K562 (cell line): ENCODE results near the gene LY6G6C. TPM values are rescaled to one million over a fixed set of nuclear protein-coding genes. Genes with fewer than 3 reads are reported as not detected.

Source experiments
- CHD4 ChIP-seq: fragments of 200-600 bp; sonication (generic); IDR thresholded peaks from 3 replicates; pipeline ENCODE4 v1.6.1; 2012; ENCODE audit warnings: low read depth, mild to moderate bottlenecking, mixed read lengths, low read length, inconsistent platforms; ENCODE audit not compliant: insufficient read depth, insufficient replicate concordance, poor library complexity, severe bottlenecking
- MGA ChIP-seq: fragments of 450-650 bp; IDR thresholded peaks from 2 replicates; pipeline ENCODE4 v1.6.1; 2016; ENCODE audit warnings: mild to moderate bottlenecking, moderate library complexity
- MLLT1 ChIP-seq, 2 experiments: fragments of 450-650 bp; IDR thresholded peaks; 2 replicates each; pipeline ENCODE4 v1.6.1; 2016
- SP2 ChIP-seq: IDR thresholded peaks from 2 replicates; pipeline ENCODE4 v1.6.1; 2011; ENCODE audit warnings: mild to moderate bottlenecking, low read depth, low read length, moderate library complexity; ENCODE audit not compliant: poor library complexity, severe bottlenecking; ENCODE audit errors: extremely low read depth
- XRCC3 ChIP-seq: fragments of 450-650 bp; IDR thresholded peaks from 2 replicates; pipeline ENCODE4 v1.6.1; 2017; ENCODE audit warnings: mild to moderate bottlenecking, moderate library complexity
- ZC3H11A ChIP-seq: IDR thresholded peaks from 2 replicates; pipeline ENCODE4 v1.6.1; 2012; ENCODE audit warnings: low read depth, low read length, improper control_type of control experiment
- ZNF274 ChIP-seq: IDR thresholded peaks from 2 replicates; pipeline ENCODE4 v1.6.1; 2011; ENCODE audit warnings: low read depth, mild to moderate bottlenecking, low read length, moderate library complexity, borderline replicate concordance
- ZNF79 ChIP-seq: fragments of 250-450 bp; sonication (Bioruptor Pico); IDR thresholded peaks from 2 replicates; pipeline ENCODE4 v1.4.0; 2020; ENCODE audit warnings: low read depth, mild to moderate bottlenecking, moderate library complexity
- ZSCAN29 ChIP-seq: fragments of 450-650 bp; IDR thresholded peaks from 2 replicates; pipeline ENCODE4 v1.6.1; 2017
- polyA plus RNA-seq, 8 experiments: library from polyadenylated mRNA; depleted of rRNA in 4 of 8; stranded (reverse) in 5 of 8; unstranded in 3 of 8; fragments of >200 nt; fragmentation: Nextera tagmentation in 2 of 8; fragmentation: Illumina TruSeq in 1 of 8; extraction: Ambion mirVana in 2 of 8; extraction: Trizol in 1 of 8; gene quantifications; 2 replicates each; pipeline versions ENCODE4 v1.2.1 to v1.2.3, GENCODE V29; 2011 to 2014; ENCODE audit warnings: inconsistent platforms in 1 of 8, missing spikeins in 1 of 8
- total RNA-seq, 7 experiments: library from RNA; depleted of rRNA in 6 of 7; stranded (reverse); fragments of >200 nt in 6 of 7; fragmentation: Illumina TruSeq in 2 of 7; extraction: Trizol in 2 of 7; gene quantifications; 2 replicates each; pipeline versions ENCODE4 v1.2.1 to v1.2.3, GENCODE V29; 2011 to 2021; ENCODE audit warnings: low replicate concordance in 1 of 7
- TF ChIP-seq, protein P1 (sequence below): fragments of 450-650 bp; formaldehyde crosslinking; conservative IDR thresholded peaks from 2 replicates; pipeline ENCODE4 v1.4.0; 2022; ENCODE audit warnings: mild to moderate bottlenecking, missing genetic modification characterization

Gene LY6G6C
- total and polyA plus RNA-seq, 9 of the 15 experiments (the other 6 are each of a cell fraction or from before 2014, with no cell fraction given) = 0.06 to 0.20 TPM; not detected in 7

DNA sequence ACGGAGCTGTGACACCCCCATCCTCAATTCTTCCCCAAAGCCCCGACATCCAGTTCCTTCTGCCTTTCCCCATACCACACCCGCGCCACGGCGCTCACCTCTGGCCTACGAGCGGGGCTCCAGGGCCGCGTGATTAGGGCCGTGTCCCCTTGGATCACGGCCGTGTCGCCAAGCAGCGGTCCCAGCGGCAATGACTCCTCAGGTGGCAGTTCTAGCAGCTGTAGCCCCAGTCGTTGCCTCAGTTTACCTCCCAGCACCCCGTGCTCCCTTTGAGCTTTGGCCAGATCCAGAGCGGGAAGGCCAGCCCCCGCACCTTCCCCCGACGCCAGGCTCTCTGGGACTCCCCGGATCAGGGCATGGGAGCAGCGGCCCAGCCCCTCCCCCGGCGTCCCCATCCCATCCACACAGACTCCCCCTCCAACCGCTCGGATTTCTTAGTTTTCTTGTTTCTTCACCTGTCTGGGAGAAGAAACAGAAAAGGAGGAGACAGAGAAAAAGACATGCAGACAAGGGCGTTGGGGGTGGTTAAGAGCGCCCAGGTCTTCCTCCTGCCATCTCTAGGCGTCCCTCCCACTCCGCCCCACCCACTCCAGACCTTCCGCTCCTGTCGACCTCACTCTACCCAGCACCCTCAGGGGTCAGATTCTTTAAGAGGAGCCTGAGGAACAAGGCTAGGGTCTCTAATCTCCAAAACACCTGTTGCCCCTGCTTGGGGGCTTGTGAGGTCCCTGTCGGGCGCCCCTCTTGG lies 7.4 kb upstream of the LY6G6C start, which contains the start of gene DDAH2 (continued):
- TF ChIP-seq MGA = no peak
- no peak for TF ChIP-seq XRCC3
- TF ChIP-seq, protein P1, sequence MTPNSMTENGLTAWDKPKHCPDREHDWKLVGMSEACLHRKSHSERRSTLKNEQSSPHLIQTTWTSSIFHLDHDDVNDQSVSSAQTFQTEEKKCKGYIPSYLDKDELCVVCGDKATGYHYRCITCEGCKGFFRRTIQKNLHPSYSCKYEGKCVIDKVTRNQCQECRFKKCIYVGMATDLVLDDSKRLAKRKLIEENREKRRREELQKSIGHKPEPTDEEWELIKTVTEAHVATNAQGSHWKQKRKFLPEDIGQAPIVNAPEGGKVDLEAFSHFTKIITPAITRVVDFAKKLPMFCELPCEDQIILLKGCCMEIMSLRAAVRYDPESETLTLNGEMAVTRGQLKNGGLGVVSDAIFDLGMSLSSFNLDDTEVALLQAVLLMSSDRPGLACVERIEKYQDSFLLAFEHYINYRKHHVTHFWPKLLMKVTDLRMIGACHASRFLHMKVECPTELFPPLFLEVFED (CRISPR knock-in tag) = no peak
- TF ChIP-seq MLLT1 (IDR thresholded peaks at IDR 0.05) = no peak
- peak; percentile 82 for TF ChIP-seq CHD4
- no peak for TF ChIP-seq ZNF79 (CRISPR knock-in tag)
- peak; percentile 11 for TF ChIP-seq SP2
- TF ChIP-seq ZSCAN29 = 0 out of 2 replicates have a peak, but pooled peaks have one; percentile 13
- no peak for TF ChIP-seq ZC3H11A
- TF ChIP-seq ZNF274 = no peak
